Activated T-cell treated with anti-CD3 and anti-CD28 coated beads, Interleukin-2, amount 50 U/mL, for 4 hours (primary cell): ENCODE results near the gene HYAL2. TPM values are rescaled to one million over a fixed set of nuclear protein-coding genes. Genes with fewer than 3 reads are reported as not detected.
A peak's percentile ranks its signal among the peaks of the same experiment; 100 is the strongest.

Experiments used
- ATAC-seq, 2 donors: fragments of 200-7000 bp; cut with Tn5 transposase; one replicate each; pipeline ENCODE4 v1.10.0; 2021
- DNase-seq: peaks from one replicate; pipeline ENCODE4 v3.0.0-alpha.2; 2020
- H3K27me3 Mint-ChIP-seq: one replicate; pipeline ENCODE4 v1.8.0; 2021; ENCODE audit warnings: low read depth, mixed read lengths
- H3K36me3 Mint-ChIP-seq: one replicate; pipeline ENCODE4 v1.8.0; 2022; ENCODE audit warnings: mixed read lengths; ENCODE audit not compliant: insufficient read depth
- H3K4me1 Mint-ChIP-seq: one replicate; pipeline ENCODE4 v1.8.0; 2021; ENCODE audit warnings: low read depth, mixed read lengths
- H3K4me3 Mint-ChIP-seq: one replicate; pipeline ENCODE4 v1.8.0; 2021; ENCODE audit warnings: mild to moderate bottlenecking, moderate library complexity, mixed read lengths
- H3K9me3 Mint-ChIP-seq: one replicate; pipeline ENCODE4 v1.8.0; 2021; ENCODE audit warnings: mixed read lengths
- total RNA-seq, 3 donors: library from RNA; stranded (reverse); gene quantifications; one replicate each; pipeline ENCODE4 v1.2.1, GENCODE V29; 2021

Gene HYAL2
- total RNA-seq, 3 donors from 2014 or later, result 17.0 to 19.5 (median 19.2) TPM

DNA sequence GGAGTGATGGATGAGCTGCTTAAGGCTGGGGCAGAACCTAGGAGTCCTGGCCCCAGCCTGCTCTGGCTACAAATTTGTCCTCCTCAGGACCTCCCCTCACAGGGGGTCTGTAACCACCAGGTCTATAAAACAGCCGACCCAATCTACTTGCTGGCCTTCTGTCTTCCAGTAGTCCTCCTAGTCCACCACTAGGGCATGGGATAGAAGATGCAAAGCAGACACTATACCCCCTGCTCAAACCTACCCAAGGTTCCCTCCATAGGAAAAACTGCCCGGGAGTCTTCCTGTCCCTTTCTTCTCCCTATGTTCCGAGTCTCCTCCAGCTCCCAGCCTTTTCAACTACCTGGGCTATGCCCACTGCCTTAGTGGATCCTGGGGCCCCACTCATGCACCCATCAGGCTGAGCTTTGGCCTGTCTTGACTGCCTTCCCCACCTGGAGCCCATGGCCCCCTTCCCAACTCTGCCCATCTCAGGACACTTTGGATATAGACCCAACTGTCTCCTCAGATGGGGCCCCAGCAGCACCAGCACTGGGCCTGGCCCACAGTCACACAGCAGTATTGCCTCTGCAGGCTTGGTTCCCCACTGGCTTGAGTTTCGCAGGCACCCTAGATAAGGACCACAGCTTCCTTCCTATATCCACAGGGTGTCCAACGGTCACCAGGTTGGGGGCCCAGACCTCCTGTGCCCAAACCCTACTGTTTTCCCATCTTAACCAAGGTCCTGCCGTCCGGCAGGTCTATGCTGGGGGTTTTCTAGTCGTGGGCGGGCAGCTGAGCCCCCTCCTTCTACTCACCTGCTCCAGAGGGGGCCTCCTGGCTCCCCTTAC is 24.4 kb downstream of the HYAL2 start:
- peaks cover 21% of the 10 kb centered on the region for H3K4me1 Mint-ChIP-seq
- no peaks in the 10 kb centered on the region for H3K27me3 Mint-ChIP-seq
- H3K4me3 Mint-ChIP-seq, result peak overlapping the region; percentile 91
- no peak for DNase-seq
- H3K9me3 Mint-ChIP-seq, result no peaks in the 10 kb centered on the region
- ATAC-seq, result no peak
- no peaks in the 10 kb centered on the region for H3K36me3 Mint-ChIP-seq

- Mint-ChIP-seq H3K9me3 (no peaks in the 10 kb centered on the region), H3K4me3 (peak overlapping the region; percentile 91), H3K36me3 (no peaks in the 10 kb centered on the region), H3K4me1 (peaks cover 29% of the 10 kb centered on the region), H3K27me3 (no peaks in the 10 kb centered on the region)
- no peak for ATAC-seq
- no peak for DNase-seq
Observed at GRCh38 chr3:50297384-50297775, 25.2 kb downstream of the HYAL2 start.

- Mint-ChIP-seq H3K36me3 (no peaks in the 10 kb centered on the region), H3K4me1 (peaks cover 29% of the 10 kb centered on the region), H3K27me3 (no peaks in the 10 kb centered on the region), H3K9me3 (no peaks in the 10 kb centered on the region), H3K4me3 (peak overlapping the region; percentile 39)
- DNase-seq (no peak), ATAC-seq (no peak)
Observed at GRCh38 chr3:50296721-50297383, 25.7 kb downstream of the HYAL2 start.

DNA sequence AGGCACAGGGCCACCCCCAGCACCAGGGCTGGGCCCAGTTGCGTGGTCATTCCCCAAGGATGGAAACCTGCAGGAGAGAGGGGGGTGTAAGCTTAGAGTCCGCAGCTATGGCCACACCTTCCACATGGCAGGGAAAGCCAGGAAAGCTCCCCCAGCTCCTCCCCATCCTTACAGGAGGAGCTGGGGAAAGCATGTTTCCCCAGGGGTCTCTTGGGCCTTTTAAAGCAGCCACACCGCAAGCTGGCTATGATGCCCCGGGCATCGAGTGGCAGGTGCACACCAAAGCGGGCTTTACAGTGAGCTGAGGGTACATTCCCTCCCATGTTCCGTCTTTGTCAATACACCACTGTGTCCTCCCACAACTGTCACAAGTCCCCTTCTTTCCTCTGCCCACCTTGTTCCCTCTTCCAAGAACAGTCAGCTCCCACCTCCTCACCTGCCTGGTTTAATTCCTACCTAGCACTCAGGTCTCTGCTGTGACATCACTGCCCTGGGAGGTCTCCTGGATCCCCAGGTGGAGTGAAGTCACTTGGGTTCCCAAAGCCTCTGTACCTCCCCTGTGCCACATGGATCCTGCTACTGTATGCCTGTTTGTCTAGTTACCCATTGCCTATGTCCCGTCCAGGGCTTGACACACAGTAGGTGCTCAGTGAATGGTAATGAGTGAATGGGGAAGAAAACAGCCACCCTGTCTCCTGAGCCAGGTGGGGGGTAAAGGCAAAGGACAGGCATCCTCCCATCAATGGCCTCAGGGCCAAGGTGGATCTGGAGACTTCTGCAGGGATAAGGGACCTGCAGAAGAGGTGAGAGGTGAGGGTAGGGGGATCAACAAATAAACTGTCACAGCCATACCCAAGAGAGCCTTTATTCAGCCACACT is 26.8 kb downstream of the HYAL2 start:
- no peak for DNase-seq

GRCh38 chr3:50294492-50295403 is 27.8 kb downstream of the HYAL2 start:
- no peaks in the 10 kb centered on the region for H3K9me3 Mint-ChIP-seq
- H3K4me1 Mint-ChIP-seq, result peaks cover 26% of the 10 kb centered on the region
- no peaks in the 10 kb centered on the region for H3K27me3 Mint-ChIP-seq
- ATAC-seq, result no peak
- DNase-seq, result no peak
- no peak overlapping the region for H3K4me3 Mint-ChIP-seq
- peaks cover 11% of the 10 kb centered on the region for H3K36me3 Mint-ChIP-seq

More for the DNA sequence above, 26.8 kb downstream of the HYAL2 start:
- Mint-ChIP-seq H3K4me3 (no peak overlapping the region), H3K27me3 (no peaks in the 10 kb centered on the region), H3K9me3 (no peaks in the 10 kb centered on the region), H3K36me3 (peaks cover 5% of the 10 kb centered on the region), H3K4me1 (peaks cover 31% of the 10 kb centered on the region)
- no peak for ATAC-seq

GRCh38 chr3:50294089-50294488 is 28.5 kb downstream of the HYAL2 start:
- H3K27me3 Mint-ChIP-seq, result no peaks in the 10 kb centered on the region
- H3K4me3 Mint-ChIP-seq, result no peak overlapping the region
- H3K9me3 Mint-ChIP-seq, result no peaks in the 10 kb centered on the region
- ATAC-seq (no peak), DNase-seq (no peak)
- peaks cover 11% of the 10 kb centered on the region for H3K36me3 Mint-ChIP-seq
- peaks cover 24% of the 10 kb centered on the region for H3K4me1 Mint-ChIP-seq

DNA sequence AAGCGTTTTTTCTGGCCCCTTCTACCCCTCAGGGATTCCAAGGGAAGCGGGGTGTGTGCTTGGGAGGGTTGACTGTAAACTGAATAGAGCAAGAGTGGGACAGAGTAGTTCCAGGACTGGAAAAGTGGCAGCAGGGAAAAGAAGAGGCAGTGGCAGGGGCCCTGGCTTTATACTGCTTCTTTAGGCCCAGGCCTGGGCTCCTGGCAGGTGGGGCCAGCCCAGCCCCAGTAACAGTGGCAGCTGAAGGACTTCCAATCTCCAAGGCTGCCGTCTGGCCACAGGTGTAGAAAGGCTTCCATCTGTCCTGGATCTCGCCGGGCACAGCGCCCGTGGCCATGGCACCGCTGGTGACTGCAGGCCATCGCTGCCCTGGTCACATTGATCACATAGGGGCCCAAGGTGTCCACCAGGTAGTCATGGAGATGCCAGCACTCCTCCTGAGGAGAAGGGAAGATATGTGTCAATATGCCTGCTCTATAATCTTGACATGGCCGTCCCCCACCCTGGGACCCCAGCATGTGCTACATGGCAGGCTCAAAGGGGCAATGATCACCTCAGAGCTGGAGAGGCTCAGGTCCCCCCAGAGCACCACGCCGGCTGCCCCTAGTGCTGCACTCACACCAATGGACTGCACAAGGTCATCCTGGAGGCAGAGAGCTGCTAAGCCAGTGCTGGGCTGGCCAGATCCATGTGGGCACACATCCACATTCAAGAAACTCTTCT is 29.3 kb downstream of the HYAL2 start:
- peak overlapping the region; percentile 88 for H3K4me3 Mint-ChIP-seq
- H3K36me3 Mint-ChIP-seq, result peaks cover 18% of the 10 kb centered on the region
- peaks cover 21% of the 10 kb centered on the region for H3K4me1 Mint-ChIP-seq
- no peaks in the 10 kb centered on the region for H3K9me3 Mint-ChIP-seq
- no peak for DNase-seq
- no peak for ATAC-seq
- H3K27me3 Mint-ChIP-seq, result no peaks in the 10 kb centered on the region

DNA sequence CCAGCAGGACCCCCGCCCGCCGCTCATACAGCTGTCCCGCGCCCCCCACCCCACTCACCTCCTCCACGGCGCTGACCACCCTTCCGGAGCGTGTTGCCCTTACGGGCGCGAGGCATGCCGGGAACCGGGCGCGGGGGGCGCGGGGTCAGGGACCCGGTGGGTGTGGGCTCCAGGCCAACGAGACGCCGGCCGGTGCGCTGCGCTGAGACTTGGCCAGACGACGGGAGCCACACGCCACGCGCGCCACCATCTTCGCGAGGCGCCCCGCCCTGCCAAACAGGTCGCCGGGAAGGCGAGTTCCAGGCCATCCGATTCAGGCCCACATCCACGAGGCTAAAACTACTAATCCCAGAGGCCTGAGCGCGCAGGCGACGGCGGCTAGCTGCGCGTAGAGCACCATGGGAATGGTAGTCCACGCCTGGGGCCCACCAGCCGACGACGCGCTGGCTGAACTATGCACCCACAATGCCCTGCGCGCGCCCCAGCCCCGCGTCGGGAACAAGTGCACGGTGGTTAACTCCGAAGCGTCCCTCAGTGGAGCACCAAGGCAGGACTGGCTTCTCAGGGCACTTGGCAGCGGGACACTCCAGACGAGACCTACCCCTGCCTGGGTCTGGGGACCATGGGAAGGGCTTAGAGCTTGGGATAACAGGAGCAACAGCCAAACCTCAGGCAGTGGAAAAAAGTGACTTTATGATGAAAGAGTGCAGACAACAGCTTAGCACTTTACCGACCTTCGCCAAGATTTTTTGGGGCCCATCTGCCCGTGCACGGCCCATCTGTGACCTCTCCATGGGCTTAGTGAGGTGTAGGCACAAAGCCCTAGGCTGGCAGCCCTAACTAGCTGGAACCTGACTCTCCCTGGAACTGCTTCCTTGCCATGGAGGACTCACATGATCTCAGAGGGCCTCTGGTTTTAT is 30.1 kb downstream of the HYAL2 start, which contains the start of gene IFRD2:
TSS of gene IFRD2 (minus strand) at position 271 of the 920 bp plus-strand sequence. CDS start at position 116, 155 bp downstream.
- Mint-ChIP-seq H3K36me3 (peaks cover 22% of the 10 kb centered on the region), H3K4me1 (peaks cover 17% of the 10 kb centered on the region), H3K27me3 (no peaks in the 10 kb centered on the region), H3K4me3 (peak within 1 kb of the TSS; percentile 88), H3K9me3 (no peaks in the 10 kb centered on the region)
- peak; percentile 98 for ATAC-seq
- peak; percentile 94 for DNase-seq

- Mint-ChIP-seq H3K4me3 (peak overlapping the region; percentile 88), H3K36me3 (peaks cover 22% of the 10 kb centered on the region), H3K9me3 (no peaks in the 10 kb centered on the region), H3K27me3 (no peaks in the 10 kb centered on the region), H3K4me1 (peaks cover 17% of the 10 kb centered on the region)
- DNase-seq (no peak), ATAC-seq (no peak)
Observed at GRCh38 chr3:50290161-50290641, 32.3 kb downstream of the HYAL2 start.

DNA sequence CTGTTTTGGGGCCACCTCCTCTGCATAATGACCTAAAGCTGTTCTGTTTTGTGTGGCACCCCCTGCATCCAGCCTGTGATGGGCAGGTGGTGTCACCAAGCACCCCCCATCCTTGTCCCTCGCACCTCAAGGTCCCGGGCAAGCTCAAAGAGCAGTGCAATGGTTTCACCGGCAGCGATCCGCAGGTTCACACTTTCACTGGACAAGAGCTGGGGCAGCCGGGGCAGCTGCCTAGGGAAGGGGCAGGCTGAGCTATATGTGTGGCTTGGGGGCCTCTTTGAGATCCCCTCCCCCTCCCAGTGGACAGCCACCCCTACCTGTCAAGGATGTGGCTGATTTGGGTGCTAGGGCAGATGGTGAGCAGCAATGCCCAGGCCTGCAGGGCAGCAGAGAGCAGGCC is 33.4 kb downstream of the HYAL2 start:
- H3K9me3 Mint-ChIP-seq, result no peaks in the 10 kb centered on the region
- H3K36me3 Mint-ChIP-seq, result peaks cover 22% of the 10 kb centered on the region
- H3K27me3 Mint-ChIP-seq, result no peaks in the 10 kb centered on the region
- H3K4me3 Mint-ChIP-seq, result peak overlapping the region; percentile 88
- peaks cover 17% of the 10 kb centered on the region for H3K4me1 Mint-ChIP-seq
- DNase-seq (no peak), ATAC-seq (no peak)

DNA sequence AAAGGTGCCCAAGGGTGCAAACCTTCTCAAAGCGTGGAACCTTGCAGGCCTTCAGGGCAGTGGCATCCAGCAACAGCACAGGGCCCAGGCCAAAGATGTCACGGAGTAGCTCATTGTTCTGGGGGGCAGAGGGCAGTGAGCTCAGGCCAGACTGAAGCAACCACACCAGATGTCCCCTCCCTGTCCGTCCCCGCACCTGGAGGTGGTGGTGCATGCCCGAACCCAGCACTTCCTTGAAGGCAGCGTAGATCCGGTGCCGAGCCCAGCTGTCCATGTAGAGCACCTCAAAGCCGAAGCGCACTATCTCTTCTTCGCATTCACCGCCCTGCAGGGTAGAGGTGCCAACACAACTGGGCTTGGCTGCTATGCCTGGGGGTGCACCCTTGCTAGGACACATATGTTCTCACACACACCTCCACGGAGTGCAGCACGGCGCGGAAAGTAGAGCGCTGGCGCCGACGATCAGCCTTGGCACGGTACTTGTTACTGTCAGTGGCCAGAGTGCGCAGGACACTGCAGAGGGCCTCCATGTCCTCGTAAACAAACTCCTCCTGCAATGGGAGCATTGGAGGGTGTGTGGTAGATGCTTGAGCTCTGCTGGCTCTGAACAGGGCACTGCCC is 34.0 kb downstream of the HYAL2 start:
- DNase-seq, result no peak
- H3K9me3 Mint-ChIP-seq, result no peaks in the 10 kb centered on the region
- H3K27me3 Mint-ChIP-seq, result no peaks in the 10 kb centered on the region
- H3K4me3 Mint-ChIP-seq, result no peak overlapping the region
- no peak for ATAC-seq
- H3K36me3 Mint-ChIP-seq, result peaks cover 22% of the 10 kb centered on the region
- peaks cover 17% of the 10 kb centered on the region for H3K4me1 Mint-ChIP-seq

DNA sequence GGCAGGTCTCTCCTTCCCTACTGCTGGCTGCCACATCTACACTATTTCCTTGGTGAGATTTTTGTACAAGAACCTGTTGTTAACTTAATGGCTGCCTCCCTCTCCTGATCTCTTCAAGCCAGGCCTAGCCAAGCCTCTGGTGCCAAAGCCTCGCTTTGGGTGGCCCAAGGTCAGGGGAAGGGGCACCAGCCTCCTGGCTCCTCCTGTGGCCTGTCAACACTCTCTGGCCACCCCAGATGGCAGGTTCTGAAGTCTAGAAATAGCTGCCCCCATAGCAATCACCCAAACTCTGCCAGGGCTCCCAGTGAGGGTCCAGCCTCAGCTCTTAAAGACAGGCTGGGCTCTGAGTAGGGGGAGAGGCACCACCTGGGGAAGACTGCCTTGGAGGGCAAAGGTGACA is 35.3 kb downstream of the HYAL2 start:
- DNase-seq, result no peak
- Mint-ChIP-seq H3K36me3 (peaks cover 22% of the 10 kb centered on the region), H3K4me3 (no peak overlapping the region), H3K9me3 (no peaks in the 10 kb centered on the region), H3K27me3 (no peaks in the 10 kb centered on the region), H3K4me1 (peaks cover 9% of the 10 kb centered on the region)
- ATAC-seq, result no peak
